Pulmonary artery endothelial cell (primary cell): ENCODE results near the gene NDUFS1. TPM values are rescaled to one million over a fixed set of nuclear protein-coding genes. Genes with fewer than 3 reads are reported as not detected.

Source experiments
- DNase-seq: peaks from one replicate; pipeline ENCODE4 v3.0.0-alpha.2; 2011; ENCODE audit warnings: low read depth, low spot score
- total RNA-seq: library from RNA; depleted of rRNA; stranded (reverse); fragments of >200 nt; gene quantifications from 2 replicates; pipeline ENCODE4 v1.2.3, GENCODE V29; 2014

NDUFS1 gene
- total RNA-seq, 1 donor from 2014 or later, result 175 TPM

DNA sequence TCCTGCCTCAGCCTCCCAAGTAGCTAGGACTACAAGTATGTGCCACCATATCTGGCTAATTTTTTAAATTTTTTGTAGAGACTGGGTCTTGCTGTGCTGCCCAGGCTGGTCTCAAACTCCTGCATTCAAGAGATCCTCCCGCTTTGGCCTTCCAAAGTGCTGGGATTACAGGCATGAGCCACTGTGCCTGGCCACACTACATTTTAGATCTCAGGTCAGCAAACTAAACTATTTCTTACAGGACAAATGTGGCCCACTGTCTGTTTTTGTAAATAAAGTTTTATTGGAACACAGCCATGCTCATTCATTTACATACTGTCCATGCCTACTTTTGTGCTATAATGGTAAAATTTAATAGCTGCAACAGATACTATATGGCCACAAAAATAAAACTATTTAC is 91.0 kb downstream of the NDUFS1 start:
- DNase-seq, result no peak

Other genes starting within 250 kb of the NDUFS1 start
- 5.4 and 8.7 TPM in 2 replicates for gene INO80D, start 73.3 kb downstream of the NDUFS1 start, total RNA-seq
- 458 and 783 TPM in 2 replicates for gene EEF1B2, start 451 bp upstream of the NDUFS1 start, total RNA-seq
- gene ZDBF2, start 115.2 kb upstream of the NDUFS1 start, total RNA-seq, result 9.0 and 12.1 TPM in 2 replicates